Left lung (tissue), 10 donors: Measurements from ENCODE around the gene VPS35L. TPM values are rescaled to one million over a fixed set of nuclear protein-coding genes. Genes with fewer than 3 reads are reported as not detected.
A peak's percentile ranks its signal among the peaks of the same experiment; 100 is the strongest.

Experiments used
- ATAC-seq: fragments of 200-7000 bp; cut with Tn5 transposase; one replicate; pipeline ENCODE4 v1.9.1; 2020; ENCODE audit warnings: moderate library complexity
- DNase-seq, 4 donors: peaks; one replicate each; pipeline ENCODE4 v3.0.0-alpha.2; 2013 to 2020
- H3K27ac ChIP-seq, 2 donors: fragments of 200-600 bp; sonication (generic) in 1 of 2; one replicate each; pipeline versions ENCODE4 v1.5.0 to v1.8.0; 2020 to 2021
- H3K27me3 ChIP-seq, 2 donors: fragments of 200-600 bp; sonication (generic) in 1 of 2; one replicate each; pipeline versions ENCODE4 v1.5.0 to v1.8.0; 2020 to 2021
- H3K36me3 ChIP-seq, 2 donors: fragments of 200-600 bp; sonication (generic) in 1 of 2; one replicate each; pipeline versions ENCODE4 v1.5.0 to v1.8.0; 2020 to 2021
- H3K4me1 ChIP-seq, 2 donors: fragments of 200-600 bp; one replicate each; pipeline ENCODE4 v1.8.0; 2021
- H3K4me3 ChIP-seq, 2 donors: fragments of 200-600 bp; sonication (generic) in 1 of 2; one replicate each; pipeline versions ENCODE4 v1.5.0 to v1.8.0; 2020 to 2021; ENCODE audit warnings: mild to moderate bottlenecking in 1 of 2
- H3K9me3 ChIP-seq, 2 donors: fragments of 200-600 bp; sonication (generic) in 1 of 2; one replicate each; pipeline versions ENCODE4 v1.5.0 to v1.8.0; 2020 to 2021
- CTCF ChIP-seq, 2 donors: fragments of 200-600 bp; sonication (generic) in 1 of 2; IDR thresholded peaks; one replicate each; pipeline versions ENCODE4 v1.5.0 to v1.8.0; 2021; ENCODE audit warnings: antibody characterized with exemption in 2 of 2
- intact Hi-C, 2 donors: fragments of 100-400 bp; cut with DNase I; formaldehyde crosslinking; loops; one replicate each; pipeline versions ENCODE4 v1.11.2 to v1.14.2; 2022
- polyA plus RNA-seq, 6 donors: library from polyadenylated mRNA; unstranded; fragments of 120-200 nt; gene quantifications; one replicate each; pipeline ENCODE4 v1.2.1, GENCODE V29; 2013; ENCODE audit not compliant: insufficient read length in 6 of 6
- total RNA-seq, 2 donors: library from RNA; stranded (reverse); fragmentation: NEBNext Ultra II Directional; extraction: Animal tissue kit (Norgen Biotek cat#: 25700); gene quantifications; one replicate each; pipeline ENCODE4 v1.2.1, GENCODE V29; 2021
- donor health status: DM: no; HTN: yes; CAD: no.
- donor health status: DM: no; HTN: no; CAD: no.

VPS35L gene
- total and polyA plus RNA-seq, 8 donors: 54.8 to 70.2 (median 57.7) TPM

GRCh38 chr16:19523184-19523558, 32.3 kb upstream of the VPS35L start:
- intact Hi-C loops: no loop called here
- no peak for DNase-seq
- no peak for TF ChIP-seq CTCF (IDR thresholded peaks at IDR 0.05)

GRCh38 chr16:19523559-19524355, 31.7 kb upstream of the VPS35L start, which contains the start of gene CCP110:
Gene CCP110, plus strand, starts transcription at chr16:19523942. Its CDS starts 3,940 bp downstream, at chr16:19527882.
- Histone ChIP-seq H3K27ac (peak within 1 kb of the TSS; percentile 93 to 97), H3K9me3 (no peaks in the 10 kb centered on the region), H3K4me3 (peak within 1 kb of the TSS; percentile 92 to 97), H3K4me1 (peaks cover 30 to 51% of the 10 kb centered on the region in 2 donors), H3K27me3 (no peaks in the 10 kb centered on the region), H3K36me3 (peaks cover 0 to 9% of the 10 kb centered on the region in 2 donors)
- no peak for TF ChIP-seq CTCF (IDR thresholded peaks at IDR 0.05)
- ATAC-seq (peak; percentile 84), DNase-seq (peak; percentile 87 to 99 (median 98))
- intact Hi-C loops: no loop called here

More at GRCh38 chr16:19523184-19523558, 32.3 kb upstream of the VPS35L start:
- no peak for ATAC-seq
- H3K4me1 ChIP-seq: peaks cover 30 to 54% of the 10 kb centered on the region in 2 donors
- H3K9me3 ChIP-seq: no peaks in the 10 kb centered on the region
- H3K4me3 ChIP-seq: peak overlapping the region in 1 of 2 donors; percentile 97
- H3K27me3 ChIP-seq: no peaks in the 10 kb centered on the region
- H3K27ac ChIP-seq: peak overlapping the region; percentile 93 to 97
- peaks cover 0 to 3% of the 10 kb centered on the region in 2 donors for H3K36me3 ChIP-seq

DNA sequence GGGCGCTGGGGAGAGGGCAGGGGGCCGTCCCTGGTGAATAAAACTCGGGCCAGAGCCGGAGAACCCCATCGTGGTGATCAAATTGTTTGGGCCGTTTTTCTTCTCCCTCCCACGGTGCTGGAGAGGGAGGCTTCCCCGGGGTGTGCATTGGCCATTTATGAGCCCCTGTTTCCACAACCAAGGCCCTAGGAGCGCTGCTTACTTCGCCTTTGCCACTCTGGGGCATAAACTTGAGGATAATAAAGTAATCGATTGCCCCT, 31.2 kb upstream of the VPS35L start:
- peak overlapping the region; percentile 92 to 97 for H3K4me3 ChIP-seq
- H3K27me3 ChIP-seq: no peaks in the 10 kb centered on the region
- H3K27ac ChIP-seq: peak overlapping the region; percentile 39 to 97
- peak in 1 of 4 donors; percentile 5 for DNase-seq
- H3K4me1 ChIP-seq: peaks cover 30 to 51% of the 10 kb centered on the region in 2 donors
- intact Hi-C loops: no loop called here
- peaks cover 0 to 14% of the 10 kb centered on the region in 2 donors for H3K36me3 ChIP-seq
- H3K9me3 ChIP-seq: no peaks in the 10 kb centered on the region
- no peak for TF ChIP-seq CTCF (IDR thresholded peaks at IDR 0.05)
- ATAC-seq: peak; percentile 0

DNA sequence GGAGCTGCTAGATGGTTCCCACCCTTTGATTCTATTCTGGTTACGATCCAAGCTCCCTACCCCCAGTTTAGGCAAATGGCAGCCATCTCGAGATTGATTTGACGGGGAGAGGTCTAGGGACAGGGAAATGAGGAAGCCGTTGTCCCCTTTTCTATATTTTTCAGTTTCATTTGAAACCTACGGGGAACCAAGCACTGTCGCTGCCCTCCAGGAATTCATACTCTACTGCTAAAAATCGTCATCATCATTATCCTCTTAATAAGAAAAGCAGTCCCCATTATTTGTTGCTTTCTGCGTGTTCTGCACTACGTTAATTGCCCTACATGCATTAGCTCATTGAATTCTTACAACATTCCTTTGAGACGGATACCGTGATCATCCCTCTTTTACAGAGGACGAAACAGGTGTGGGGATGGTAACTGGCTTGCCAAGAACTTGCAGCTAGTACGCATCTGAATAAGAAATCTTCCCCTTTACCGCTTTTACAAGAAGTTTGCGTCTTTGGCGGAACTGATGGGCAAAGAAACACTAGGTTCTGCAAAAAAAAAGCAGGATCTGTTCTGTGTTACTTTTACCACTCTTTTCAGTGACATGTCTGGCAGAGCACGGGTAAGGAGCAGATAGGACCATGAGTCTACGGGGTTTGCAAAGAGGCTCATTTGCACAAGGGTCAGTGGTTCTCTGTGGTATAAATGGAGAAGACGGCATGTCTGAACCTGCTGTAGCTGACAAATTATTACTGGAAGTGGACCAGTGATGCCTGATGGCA, 30.7 kb upstream of the VPS35L start:
- ATAC-seq: no peak
- no peaks in the 10 kb centered on the region for H3K9me3 ChIP-seq

More for the DNA sequence above, 30.7 kb upstream of the VPS35L start:
- Histone ChIP-seq H3K27me3 (no peaks in the 10 kb centered on the region), H3K36me3 (peaks cover 0 to 14% of the 10 kb centered on the region in 2 donors), H3K4me1 (peaks cover 24 to 46% of the 10 kb centered on the region in 2 donors), H3K4me3 (peak overlapping the region; percentile 92 to 97), H3K27ac (peak overlapping the region; percentile 39 to 97)
- peak in 2 of 4 donors; percentile 13 to 33 for DNase-seq
- intact Hi-C loops: no loop called here
- TF ChIP-seq CTCF (IDR thresholded peaks at IDR 0.05): no peak
